Skeletal muscle cell (primary cell): ENCODE results near the gene DMD.
"Not testable (repeated sequence)": the region's sequence is repeated elsewhere in the genome, so short reads cannot be mapped to it uniquely, and the experiment has no call there.

Experiments
- DNase-seq: peaks from one replicate; pipeline ENCODE4 v3.0.0-alpha.2; 2010; ENCODE audit warnings: low read depth
- H3K4me3 ChIP-seq: 2 replicates; pipeline ENCODE4 v1.5.1; 2011; ENCODE audit warnings: low read depth, mild to moderate bottlenecking, control low read depth, low read length, moderate library complexity

The DMD gene

DNA sequence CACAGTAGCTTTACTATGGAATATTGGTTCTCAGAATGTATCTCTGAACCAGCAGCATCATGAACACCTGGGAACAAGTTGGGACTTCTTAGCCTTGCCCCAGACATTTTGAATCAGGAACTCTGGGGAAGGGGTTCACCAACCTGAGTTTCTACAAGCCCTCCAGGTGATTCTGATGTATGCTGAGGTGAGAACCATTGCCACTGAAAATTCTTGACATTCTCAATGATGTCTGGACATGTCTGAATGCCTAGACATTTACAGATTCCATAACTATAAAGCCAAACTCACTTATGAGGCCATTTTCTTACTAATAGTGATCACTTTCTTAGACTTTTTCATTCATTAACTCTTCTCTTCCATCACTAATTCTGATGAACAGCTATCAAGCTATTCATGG, 1750.1 kb downstream of the DMD start:
- H3K4me3 ChIP-seq, result no peak overlapping the region
- no peak for DNase-seq

DNA sequence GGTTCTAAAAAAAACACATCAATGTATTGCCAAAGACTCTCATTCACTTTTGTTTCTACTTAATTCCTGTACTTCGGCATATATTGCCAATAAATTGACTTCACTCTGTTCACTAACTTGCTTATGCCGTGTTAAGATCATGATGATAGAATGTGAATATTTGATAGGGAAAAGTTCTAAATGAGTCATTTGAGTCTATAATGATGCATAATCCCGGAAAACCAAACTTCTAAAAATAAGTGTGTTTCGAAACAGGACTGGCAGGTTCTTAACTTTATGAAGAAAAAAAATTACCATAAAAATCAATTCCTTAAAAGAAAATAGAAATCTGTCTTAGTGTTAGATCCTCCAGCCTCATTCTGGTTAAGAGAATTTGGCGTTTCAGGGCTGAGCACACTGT, 1752.0 kb downstream of the DMD start:
- no peak for DNase-seq
- no peak overlapping the region for H3K4me3 ChIP-seq

DNA sequence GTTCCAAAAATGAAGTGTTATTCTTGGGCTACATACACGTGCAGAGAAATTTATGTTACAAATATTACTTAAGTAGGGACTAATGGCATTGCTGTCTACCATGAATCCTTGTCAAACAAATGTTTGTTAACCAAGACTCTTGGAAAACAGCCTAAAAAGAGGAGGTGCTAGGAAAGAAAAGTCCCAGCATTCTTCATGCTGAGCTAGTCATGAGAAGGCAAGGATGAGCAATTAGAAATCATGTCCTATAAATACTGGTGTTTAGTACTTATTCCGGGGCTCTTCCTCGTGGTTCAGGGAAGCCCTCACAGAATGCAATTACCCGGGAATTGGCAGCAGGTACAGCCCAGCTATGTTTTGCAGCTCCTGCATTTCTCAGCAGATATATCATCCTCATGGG, 1761.4 kb downstream of the DMD start:
- no peak for DNase-seq
- H3K4me3 ChIP-seq, result no peak overlapping the region

DNA sequence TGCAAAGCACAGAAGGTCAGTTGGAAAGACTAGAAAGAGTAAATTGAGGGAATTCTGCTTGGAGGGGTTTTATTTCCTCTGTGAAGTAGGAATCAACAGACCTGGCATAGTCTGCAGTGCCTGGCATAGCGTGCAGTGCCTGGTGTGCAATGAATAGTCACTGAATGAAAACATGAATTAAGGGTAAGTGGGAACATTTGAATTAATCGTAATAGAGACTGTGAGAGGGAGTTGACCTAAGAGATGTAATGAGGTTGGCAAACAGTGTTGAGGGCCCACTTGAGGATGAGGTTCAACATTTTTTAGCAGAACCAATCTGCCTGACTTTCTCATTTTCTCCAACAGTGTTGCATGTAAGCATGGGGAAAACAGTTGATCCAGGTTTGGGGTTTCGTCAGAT, 1762.3 kb downstream of the DMD start:
- no peak for DNase-seq
- no peak overlapping the region for H3K4me3 ChIP-seq

DNA sequence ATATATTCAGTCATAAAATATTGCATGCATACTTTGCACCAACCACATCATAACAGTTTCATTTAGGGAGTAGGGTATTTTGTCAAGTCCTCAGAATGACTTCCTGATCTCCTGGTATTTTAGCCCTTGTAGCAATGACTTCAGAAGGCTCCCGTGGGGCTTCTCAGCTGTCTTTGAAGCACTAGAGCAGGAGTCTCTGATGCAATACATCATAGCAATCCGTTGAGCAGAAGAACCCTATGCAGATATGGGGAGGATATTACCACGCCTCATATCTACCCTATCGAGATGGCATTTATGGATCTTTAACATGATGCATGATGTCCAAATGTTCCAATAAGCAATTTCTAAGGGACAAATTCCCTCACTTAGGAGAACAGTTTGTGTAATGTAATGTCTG, 1765.8 kb downstream of the DMD start:
- no peak overlapping the region for H3K4me3 ChIP-seq
- no peak for DNase-seq

DNA sequence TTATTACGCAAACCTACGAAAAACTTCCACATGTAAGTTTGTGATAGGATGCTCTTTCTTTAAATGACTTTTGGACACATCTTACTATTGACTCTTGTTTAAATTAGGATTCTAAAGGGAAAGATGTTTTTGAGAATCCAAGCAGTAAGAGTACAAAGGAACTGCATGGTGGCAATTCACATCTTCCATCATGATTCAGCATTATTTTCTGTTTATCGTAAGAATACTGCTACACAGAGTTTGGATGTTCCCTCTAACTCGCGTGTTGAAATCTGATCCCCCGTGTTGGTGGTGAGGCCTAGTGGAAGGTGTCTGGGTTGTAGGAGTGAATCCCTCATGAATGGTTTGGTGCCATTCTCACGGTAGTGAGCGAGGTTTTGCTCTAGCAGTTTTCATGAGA, 1767.7 kb downstream of the DMD start:
- H3K4me3 ChIP-seq, result no peak overlapping the region
- no peak for DNase-seq

DNA sequence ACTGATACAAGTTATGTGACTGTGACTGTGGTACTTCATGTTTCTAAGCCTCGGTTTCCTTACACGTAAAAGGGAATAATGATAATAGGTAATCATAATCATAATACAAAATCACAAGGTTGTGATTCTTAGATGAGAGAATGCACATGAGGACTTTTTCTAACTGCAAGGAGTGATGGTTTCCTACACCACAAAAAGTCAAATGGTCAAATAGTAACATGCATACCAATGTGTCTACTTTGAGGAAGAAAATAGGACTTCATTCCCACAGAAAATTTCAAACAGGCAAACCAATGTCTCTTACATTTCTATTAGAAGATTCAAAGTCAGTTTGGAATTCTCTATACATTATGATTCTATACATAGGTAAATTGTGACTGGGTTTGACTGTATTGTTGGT, 1770.8 kb downstream of the DMD start:
- no peak for DNase-seq
- H3K4me3 ChIP-seq, result no peak overlapping the region

DNA sequence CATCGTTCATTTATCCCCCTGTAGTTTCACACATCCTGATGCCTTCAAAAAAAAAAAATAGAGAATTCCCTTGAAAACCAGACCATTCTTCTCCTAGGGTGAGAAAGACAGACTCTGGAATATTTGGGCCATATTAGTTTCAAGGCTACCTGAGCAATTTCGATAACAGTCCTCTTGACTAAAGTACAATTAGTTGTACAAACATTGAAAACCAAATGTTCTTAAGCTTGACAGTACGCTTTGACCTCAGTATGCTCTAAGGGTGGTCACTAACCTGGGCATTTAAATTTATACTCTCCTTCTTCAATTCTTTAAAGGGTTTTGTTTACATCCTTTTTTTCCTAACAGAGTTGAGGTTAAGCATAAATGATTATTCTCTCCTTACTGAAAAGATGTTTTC, 1774.9 kb downstream of the DMD start:
- DNase-seq, result no peak
- no peak overlapping the region for H3K4me3 ChIP-seq

DNA sequence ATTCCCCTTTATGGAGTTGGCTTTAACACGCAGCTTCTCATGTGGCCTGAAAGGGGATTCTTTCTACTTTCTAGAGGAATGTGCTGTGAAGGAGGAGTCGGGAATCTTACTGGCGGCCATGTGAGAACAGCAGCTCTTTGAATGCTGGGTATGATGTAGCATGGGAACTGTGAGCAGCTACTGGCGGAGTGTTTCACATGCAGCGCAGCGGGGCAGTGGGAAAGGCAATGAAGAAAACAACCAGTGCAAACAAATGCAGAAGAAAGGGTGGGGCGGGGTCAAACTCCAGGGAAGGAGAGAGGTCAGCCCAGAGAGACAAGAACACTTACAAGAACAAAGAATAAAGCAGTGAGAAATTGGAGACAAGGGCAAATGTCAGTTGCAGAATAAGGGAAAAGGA, 1775.8 kb downstream of the DMD start:
- H3K4me3 ChIP-seq, result no peak overlapping the region
- no peak for DNase-seq

DNA sequence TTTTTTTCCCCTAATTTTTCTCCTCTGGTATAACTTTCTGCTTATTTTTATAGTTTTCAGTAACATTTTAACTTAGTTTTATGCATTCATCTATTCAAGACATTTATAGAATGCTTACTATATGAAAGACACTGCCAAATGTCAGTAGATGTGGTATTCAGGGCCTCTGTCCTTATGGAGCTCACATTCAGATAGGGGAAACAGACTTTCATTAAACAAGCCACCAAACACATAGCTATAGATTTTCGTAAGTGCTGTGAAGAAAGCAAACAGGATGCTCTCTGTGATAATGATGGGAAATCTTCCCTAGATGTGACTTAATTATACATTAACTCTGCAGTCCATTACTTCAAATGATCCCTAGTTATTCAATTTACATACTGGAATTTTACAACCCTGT, 1777.5 kb downstream of the DMD start:
- no peak for DNase-seq
- H3K4me3 ChIP-seq, result no peak overlapping the region

DNA sequence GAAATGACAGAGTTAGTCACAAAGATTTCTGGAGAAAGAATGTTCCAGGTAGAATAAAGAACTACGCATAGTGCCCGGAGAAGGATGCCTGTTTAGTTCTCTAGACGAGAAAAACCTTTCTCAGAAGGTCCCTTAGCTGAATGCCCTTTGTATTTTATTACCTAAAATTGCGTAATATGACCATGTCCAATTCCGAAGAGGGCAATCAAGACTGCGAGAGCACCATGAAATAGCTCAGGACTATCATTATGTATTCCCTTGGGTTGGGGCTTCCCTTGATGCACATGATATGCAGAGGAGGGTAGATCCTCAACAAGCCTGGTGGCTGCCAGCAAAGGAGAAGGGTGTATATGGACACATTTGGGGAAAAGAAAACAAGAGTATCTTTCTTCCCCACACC, 1781.4 kb downstream of the DMD start:
- no peak for DNase-seq
- H3K4me3 ChIP-seq, result no peak overlapping the region

DNA sequence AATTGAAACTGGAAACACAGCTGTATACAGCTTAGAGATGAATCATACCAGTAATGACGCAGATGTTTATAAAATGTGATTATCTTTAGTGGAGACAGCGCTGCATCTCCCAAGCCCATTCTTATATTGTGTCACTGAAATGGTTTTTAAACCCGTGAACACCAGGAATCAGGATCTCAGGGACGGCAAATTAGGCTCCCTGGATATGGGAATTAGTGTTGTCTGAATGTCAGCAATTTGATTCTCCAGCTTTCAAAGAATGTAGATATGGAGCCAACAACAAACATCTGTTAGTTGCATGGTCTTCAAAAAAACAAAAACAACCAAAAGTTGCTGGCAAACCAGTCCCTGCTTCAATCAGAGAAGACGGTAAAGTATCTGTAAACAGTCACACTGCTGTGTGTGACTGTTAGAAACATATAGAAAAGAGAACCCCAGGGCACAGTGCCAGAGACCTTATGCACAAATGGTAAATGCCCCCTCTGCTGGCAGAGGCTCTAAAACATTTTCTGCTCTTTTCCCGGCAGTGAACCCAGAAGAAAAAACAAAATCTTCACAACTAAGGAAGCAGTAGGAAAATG, 1787.7 kb downstream of the DMD start:
- no peak overlapping the region for H3K4me3 ChIP-seq
- DNase-seq, result no peak

DNA sequence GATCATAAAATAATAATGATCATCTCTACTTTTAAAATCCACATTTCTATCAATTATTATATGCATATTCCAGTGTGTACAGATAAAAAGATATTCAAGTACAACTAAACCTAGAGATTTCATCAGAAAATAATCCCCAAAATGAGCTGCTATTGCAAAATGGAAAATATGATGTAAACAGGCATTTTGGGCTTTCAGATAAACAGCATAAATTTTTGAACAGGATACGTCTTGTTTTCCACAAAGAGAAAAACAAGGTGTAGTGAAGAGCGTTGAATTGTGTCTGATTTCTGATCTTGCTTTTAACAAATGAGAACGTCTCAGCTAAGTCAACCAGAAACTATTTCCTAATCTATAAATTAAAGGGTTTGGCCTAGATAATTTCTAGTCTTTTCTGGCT, 1789.9 kb downstream of the DMD start:
- no peak for DNase-seq
- no peak overlapping the region for H3K4me3 ChIP-seq

DNA sequence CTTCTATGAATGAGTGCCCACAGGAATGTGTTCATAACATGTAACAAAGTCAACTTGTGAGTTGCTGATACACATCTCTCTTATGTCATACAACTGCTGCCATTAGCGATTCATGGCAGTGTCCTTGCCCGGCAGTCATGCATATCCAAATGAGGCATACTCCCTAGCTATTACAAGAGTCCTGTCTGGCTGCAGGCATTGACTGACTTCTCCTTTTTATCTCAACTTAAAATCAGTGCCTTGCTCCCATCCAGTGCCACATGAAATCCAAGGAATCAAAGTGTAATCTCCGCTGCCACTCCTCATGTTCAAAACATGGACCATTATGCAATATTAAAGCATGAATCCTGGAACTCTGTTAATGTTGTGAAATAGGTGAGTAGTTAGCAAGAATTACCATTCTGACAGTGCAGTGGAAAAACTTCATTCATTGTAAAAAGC, 1790.6 kb downstream of the DMD start:
- H3K4me3 ChIP-seq, result no peak overlapping the region
- no peak for DNase-seq

DNA sequence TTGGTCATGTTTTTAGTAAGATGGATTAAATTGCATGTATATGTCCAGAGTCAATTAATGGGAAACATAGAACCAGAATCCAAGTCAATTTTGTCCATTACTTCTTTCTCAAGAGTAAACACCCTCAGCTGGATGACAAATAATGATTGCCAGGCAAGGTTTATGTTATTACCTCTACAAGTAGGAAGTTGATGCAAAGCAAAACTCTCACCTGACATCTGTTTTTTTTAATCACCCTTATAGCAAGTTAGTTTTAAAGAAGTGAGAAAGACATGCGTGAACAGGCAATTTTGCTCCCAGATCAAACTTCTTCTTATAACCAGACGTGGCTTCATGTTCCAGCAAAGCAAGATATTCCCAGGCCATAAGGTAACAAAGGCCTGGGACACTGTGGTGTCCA, 1791.0 kb downstream of the DMD start:
- no peak overlapping the region for H3K4me3 ChIP-seq
- DNase-seq, result no peak

DNA sequence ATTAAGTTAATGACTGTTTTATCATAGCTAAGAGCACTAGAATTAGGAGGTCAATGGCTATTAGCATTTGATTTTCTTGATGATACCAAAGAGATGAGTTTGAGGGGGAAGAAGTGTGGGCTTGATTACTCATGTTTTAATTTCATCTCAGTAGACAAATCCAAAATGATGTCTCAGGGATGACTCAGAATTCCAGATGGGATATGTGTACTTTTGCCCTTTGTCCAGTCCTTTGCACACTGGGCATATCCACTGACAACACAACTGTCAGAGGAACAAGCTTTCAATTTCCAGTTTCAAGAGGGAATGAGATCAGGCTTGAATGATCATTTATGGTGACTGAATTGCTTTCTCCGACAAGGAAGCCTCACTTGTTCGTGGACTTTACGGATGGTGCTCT, 1814.2 kb downstream of the DMD start:
- no peak overlapping the region for H3K4me3 ChIP-seq
- peak; percentile 19 for DNase-seq

DNA sequence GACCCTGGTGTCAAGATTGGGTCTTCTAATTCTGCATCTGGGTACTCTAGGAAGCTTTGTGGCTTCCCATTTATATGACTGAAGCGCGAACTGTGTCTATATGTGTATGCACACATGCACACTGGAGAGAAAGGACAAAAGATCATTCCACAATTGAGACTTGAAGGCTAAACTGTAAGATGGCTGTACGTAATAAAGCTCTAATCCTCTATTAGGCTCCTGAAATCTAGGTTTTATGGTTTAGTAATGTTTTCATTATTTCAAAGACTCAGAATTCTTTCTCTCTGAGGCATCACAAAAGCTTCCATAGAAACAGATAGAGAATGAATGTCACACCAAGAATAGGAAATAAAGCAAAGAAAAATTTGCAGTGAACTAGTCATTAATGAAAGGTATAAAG, 1818.8 kb downstream of the DMD start:
- H3K4me3 ChIP-seq, result no peak overlapping the region
- no peak for DNase-seq

DNA sequence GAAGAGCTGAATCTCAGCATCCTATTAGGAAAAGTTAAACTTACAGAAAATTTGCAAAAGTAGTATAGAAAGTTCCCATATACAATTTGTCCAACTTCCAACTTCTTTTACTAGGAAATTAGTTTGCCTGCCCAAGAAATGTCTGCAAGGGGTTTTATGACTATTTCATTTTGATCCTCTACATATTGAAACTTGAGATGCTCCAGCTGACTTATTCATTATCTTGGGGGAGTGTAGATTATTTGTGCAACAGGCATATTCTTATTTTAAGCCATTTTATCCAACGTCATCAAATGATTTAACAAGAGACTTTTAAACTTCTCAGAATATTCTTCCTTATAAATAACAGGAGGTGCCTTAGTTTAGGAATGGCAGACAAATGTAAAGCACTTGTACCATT, 1822.4 kb downstream of the DMD start:
- no peak for DNase-seq
- no peak overlapping the region for H3K4me3 ChIP-seq

DNA sequence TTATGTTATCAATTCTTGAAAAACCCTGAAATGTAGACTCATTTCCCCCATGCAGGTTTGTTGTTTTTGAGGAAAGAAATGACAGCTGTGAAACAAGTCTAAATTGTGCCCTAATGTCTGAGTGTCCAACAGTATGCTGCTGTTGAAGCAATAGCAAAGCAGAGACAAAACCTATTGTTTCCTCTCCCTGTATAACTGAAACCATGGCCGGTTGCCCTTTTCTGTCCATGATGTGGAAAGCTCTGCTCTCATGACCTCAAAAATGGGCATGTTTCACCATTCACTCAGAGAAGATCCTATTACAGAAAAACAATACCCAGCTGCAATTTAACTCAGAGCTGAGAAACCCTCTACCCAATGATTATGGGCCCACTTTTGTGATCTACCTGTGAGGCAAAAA, 1826.9 kb downstream of the DMD start:
- DNase-seq, result no peak
- H3K4me3 ChIP-seq, result no peak overlapping the region

DNA sequence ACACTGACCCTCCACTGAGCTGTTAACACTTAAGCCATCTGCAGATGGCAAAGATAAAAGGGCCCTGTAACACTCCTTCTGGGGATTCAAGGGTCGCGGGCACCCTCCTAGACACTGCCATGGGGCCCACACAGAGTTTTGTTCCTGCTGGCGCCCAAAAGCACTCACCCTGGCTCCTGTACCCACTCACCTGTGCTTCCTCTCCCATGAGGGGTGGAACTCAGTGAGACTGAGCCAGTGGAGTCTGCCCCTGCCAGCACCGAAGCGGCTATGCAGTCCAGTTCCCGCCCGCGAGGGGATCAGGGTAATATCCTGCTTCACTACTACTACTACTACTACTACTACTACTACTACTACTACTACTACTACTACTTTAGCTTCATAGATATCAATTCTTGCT, 1827.4 kb downstream of the DMD start:
- H3K4me3 ChIP-seq, result no peak overlapping the region
- no peak for DNase-seq

DNA sequence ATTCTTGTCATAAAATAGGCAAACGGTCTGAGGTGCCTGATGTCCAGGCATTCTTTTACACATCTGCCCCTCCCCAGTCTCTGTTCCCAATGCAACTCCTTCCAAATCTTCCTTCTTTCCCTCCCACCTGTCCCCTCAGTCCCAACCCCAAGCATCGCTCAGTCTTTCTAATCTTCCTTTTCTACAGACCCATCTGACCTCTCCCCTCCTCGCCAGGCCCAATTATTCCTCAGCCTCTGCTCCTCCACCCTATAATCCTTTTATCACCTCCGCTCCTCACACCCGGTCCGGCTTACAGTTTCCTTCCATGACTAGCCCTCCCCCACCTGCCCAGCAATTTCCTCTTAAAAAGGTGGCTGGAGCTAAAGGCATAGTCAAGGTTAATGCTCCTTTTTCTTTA, 1832.4 kb downstream of the DMD start:
- not testable (repeated sequence) for DNase-seq, H3K4me3 ChIP-seq

DNA sequence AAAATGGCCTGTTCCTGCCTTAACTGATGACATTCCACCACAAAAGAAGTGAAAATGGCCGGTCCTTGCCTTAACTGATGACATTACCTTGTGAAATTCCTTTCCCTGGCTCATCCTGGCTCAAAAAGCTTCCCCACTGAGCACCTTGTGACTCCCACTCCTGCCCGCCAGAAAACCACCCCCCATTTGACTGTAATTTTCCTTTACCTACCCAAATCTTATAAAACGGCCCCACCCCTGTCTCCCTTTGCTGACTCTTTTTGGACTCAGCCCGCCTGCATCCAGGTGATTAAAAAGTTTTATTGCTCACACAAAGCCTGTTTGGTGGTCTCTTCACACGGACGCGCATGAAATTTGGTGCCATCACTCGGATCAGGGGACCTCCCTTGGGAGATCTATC, 1833.5 kb downstream of the DMD start:
- not testable (repeated sequence) for DNase-seq, H3K4me3 ChIP-seq
